ENCODE data around the gene FOXRED1. TPM values are rescaled to one million over a fixed set of nuclear protein-coding genes. Genes with fewer than 3 reads are reported as not detected.

Gene FOXRED1
- total RNA-seq, 1 experiment from 2014 or later, result 67.5 TPM

DNA sequence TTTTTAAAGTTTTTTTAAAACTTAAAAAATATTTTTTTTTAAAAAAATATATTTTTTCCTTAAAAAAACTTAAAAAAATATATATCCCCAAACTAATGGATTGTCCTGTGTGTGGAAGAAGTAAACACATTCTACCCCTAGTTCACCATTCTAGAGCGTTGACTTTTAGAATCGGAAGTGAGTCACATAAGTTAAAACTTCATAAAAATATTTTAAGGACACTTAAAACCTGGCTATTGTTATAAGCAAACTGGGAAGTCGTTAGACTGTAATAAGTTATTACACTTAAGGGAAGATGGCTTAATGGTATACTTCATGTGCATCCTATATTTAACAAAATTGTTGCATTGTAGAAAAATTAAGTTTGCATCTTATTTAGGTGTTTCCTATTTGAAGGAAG is 36.3 kb upstream of the FOXRED1 start:
- no peak overlapping the region for H2BK20ac ChIP-seq (ENCODE audit: low read depth, low read length, poor library complexity, severe bottlenecking)
- H3K4me3 Mint-ChIP-seq, result no peak overlapping the region
- WGBS (ENCODE audit: extremely low coverage, insufficient read length, low lambda C conversion rate), result no CpG with 5 or more reads among the region's 3 CpGs

More for the DNA sequence above, 36.3 kb upstream of the FOXRED1 start:
- Histone ChIP-seq H3K79me2 (ENCODE audit: insufficient read depth, low read length) (no peaks in the 10 kb centered on the region; the same call in 1 of the 2 replicates), H3K27me3 (ENCODE audit: insufficient read depth, low read length) (no peaks in the 10 kb centered on the region), H2AK5ac (ENCODE audit: insufficient read length, low read length) (no peak overlapping the region), H4K20me1 (ENCODE audit: control insufficient read depth, insufficient read depth, insufficient read length) (no peaks in the 10 kb centered on the region), H4K91ac (ENCODE audit: insufficient read length, low read depth, low read length) (no peak overlapping the region), H2BK5ac (ENCODE audit: insufficient read length, low read length) (no peak overlapping the region), H2AFZ (ENCODE audit: low read length) (no peak overlapping the region), H3K4me1 (ENCODE audit: insufficient read depth, low read length) (no peaks in the 10 kb centered on the region), H3K56ac (ENCODE audit: insufficient read length, low read depth, low read length) (no peak overlapping the region), H2BK12ac (ENCODE audit: insufficient read length, low read depth, low read length) (no peak overlapping the region), H2BK120ac (ENCODE audit: low read depth, low read length, poor library complexity, severe bottlenecking) (no peak overlapping the region), H3K79me1 (ENCODE audit: insufficient read depth, low read depth, low read length, poor library complexity, severe bottlenecking) (no peaks in the 10 kb centered on the region), H3K9ac (ENCODE audit: extremely low read depth, insufficient read length, low read length) (no peak overlapping the region), H3K14ac (ENCODE audit: insufficient read depth, low read length) (no peak overlapping the region), H3K9me3 (ENCODE audit: control insufficient read depth, low read depth, low read length) (no peaks in the 10 kb centered on the region), H3K27ac (ENCODE audit: insufficient read length, low read depth, low read length) (no peak overlapping the region), H2BK15ac (ENCODE audit: low read depth, low read length) (no peak overlapping the region), H3K4ac (ENCODE audit: low read depth, low read length) (no peak overlapping the region), H3T11ph (ENCODE audit: low read length) (no peak overlapping the region), H3K23me2 (ENCODE audit: insufficient read length, low read depth, low read length, poor library complexity, severe bottlenecking) (no peaks in the 10 kb centered on the region), H3K23ac (ENCODE audit: insufficient read length, low read depth, low read length) (no peak overlapping the region), H4K8ac (replicated peaks; ENCODE audit: insufficient read length, low read depth, low read length) (no peak overlapping the region), H4K5ac (ENCODE audit: insufficient read length, low read depth, low read length) (no peak overlapping the region), H3K18ac (ENCODE audit: insufficient read length, low read depth, low read length) (no peak overlapping the region), H3K4me2 (ENCODE audit: insufficient read depth, insufficient read length, low read length) (no peak overlapping the region)
- no peaks in the 10 kb centered on the region for H3K9me3 Mint-ChIP-seq
- peaks cover 5 to 30% (median 21%) of the 10 kb centered on the region in 3 experiments for H3K36me3 Mint-ChIP-seq (ENCODE audit: insufficient read depth in 1 of 3, low read depth in 3 of 3)
- H3K27ac Mint-ChIP-seq, result no peak overlapping the region
- no peaks in the 10 kb centered on the region for H3K27me3 Mint-ChIP-seq (ENCODE audit: low read depth)
- no peaks in the 10 kb centered on the region for H3K4me1 Mint-ChIP-seq
- no peak for DNase-seq
- TF ChIP-seq, protein P1, sequence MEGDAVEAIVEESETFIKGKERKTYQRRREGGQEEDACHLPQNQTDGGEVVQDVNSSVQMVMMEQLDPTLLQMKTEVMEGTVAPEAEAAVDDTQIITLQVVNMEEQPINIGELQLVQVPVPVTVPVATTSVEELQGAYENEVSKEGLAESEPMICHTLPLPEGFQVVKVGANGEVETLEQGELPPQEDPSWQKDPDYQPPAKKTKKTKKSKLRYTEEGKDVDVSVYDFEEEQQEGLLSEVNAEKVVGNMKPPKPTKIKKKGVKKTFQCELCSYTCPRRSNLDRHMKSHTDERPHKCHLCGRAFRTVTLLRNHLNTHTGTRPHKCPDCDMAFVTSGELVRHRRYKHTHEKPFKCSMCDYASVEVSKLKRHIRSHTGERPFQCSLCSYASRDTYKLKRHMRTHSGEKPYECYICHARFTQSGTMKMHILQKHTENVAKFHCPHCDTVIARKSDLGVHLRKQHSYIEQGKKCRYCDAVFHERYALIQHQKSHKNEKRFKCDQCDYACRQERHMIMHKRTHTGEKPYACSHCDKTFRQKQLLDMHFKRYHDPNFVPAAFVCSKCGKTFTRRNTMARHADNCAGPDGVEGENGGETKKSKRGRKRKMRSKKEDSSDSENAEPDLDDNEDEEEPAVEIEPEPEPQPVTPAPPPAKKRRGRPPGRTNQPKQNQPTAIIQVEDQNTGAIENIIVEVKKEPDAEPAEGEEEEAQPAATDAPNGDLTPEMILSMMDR (conservative IDR thresholded peaks at IDR 0.05), result no peak
